COR-L47 (cell line): ENCODE results near the gene POLN.

ENCODE experiments used
- DNase-seq: peaks from one replicate; lab custom pipeline; 2025; lab: John Stamatoyannopoulos, UW

The POLN gene

GRCh38 chr4:2262145-2262943 lies 20.4 kb upstream of the POLN start:
- DNase-seq: peak; percentile 99

DNA sequence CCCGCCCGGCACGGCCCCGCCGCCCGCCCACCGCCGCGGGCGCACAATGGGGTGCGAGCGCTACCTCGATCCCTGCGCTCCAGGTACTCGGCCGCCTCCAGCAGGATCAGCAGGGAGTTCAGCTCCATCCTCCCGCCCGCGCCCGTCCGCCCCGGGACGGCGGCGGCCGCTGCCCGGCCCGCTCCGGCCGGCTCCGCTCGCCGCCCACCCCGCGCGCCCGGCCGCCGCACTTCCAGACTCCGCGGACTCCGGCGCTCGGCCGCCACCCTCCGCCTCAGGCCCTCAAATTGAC lies 19.9 kb upstream of the POLN start, which contains the start of gene MXD4:
Gene MXD4 (minus strand): TSS at position 257 of the 292 bp plus-strand sequence. CDS start 129 bp downstream, at position 128.
- no peak for DNase-seq

- peak; percentile 38 for DNase-seq
These were observed 19.4 kb upstream of the POLN start for GRCh38 chr4:2261110-2261852.

DNA sequence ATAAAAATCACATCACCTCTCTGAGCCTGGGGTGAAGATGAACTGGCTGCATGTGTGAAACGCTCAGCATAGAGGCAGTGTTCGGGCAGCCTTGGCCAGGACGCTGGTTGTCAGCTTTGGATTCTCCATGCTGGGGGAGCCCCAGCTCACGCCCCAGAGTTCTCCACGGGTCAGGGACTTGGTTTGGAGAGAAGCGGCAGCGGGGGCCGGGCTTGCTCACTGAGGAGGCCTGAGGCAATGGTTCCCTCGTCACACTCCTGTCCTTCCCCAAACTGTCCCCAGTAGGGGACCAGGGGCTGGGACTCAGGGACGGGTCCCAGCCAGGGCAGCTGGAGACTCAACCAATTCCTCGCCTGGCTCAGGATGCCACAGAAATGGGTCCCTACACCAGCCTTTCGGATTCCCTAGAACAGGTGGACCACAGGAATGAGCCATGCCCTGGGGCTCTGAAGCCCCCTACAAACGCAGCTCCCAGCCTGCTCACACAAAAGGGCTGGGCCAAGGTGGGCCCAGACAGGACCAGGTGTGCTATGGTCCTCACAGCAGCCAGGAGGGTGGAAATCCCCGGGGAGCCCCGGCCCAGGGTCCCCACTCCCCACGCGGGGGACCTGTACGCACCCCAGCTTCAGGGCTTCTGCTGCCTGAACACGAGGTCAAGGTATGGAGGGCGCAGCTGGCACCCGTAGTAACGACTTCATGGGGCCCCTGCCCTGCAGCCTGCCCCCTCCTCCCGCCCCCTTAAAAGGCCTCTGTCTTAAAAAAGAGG lies 18.6 kb upstream of the POLN start:
- DNase-seq: no peak

- no peak for DNase-seq
These were observed 17.8 kb upstream of the POLN start for GRCh38 chr4:2259541-2260343.

DNA sequence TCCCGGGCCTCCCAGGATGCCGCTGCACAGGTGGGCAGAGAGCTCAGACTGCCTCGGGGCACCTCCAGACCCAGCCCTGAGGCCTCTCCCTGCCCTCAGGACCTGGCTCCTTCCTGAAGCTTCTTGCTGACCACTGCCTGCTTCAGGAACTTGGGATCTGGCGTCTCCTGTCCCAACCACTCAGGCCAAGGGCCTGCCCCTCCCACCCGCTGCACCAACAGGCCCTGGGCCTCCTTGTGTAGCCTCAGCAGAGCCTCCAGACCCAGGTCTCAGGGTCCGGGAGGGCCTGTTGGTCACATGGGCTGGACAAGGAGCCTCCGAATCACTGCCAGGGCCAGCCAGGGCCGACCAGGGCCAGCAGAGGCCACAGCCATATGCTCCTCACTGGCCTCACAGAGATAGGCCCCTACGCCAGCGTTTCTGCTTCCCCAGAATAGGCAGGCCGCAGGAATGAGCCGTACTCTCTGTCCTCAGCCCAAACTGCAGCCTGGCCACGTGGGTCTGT lies 17.2 kb upstream of the POLN start:
- no peak for DNase-seq

GRCh38 chr4:2258091-2259035 lies 16.4 kb upstream of the POLN start:
- no peak for DNase-seq

DNA sequence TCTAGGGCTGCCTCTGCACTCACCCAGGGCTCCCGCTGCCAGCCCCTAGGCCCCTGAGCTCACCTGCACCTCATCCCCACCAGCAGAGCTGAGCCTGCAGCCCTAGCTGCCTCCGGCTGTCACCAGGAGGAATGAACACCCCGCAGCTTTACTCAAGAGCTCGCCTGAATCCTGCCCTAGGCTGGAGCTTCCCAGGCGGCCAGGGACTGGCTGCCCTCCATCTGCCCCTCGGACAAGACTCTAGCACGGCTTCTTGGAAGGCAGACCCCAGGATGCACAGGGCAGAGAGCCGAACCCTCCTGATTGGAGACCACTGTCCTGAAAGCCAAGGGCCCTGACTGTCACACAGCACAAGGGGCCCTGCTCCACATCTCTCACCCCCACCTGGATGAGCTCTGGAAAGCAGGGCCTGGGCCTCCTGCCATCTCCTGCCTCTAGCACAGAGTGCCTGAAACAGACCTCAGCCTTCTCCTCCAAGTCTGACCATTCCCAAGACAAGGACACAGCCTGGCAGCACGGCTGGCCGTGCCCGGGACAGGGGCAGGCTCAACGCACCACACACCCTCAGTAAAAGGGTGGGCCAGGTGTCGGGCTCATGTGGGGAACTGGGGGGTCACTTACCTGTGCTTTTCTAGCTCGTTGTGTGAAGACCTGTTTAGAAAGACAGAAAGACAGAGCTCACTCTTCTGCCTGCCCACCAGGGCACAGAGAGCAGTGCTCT lies 15.6 kb upstream of the POLN start:
- DNase-seq: no peak

DNA sequence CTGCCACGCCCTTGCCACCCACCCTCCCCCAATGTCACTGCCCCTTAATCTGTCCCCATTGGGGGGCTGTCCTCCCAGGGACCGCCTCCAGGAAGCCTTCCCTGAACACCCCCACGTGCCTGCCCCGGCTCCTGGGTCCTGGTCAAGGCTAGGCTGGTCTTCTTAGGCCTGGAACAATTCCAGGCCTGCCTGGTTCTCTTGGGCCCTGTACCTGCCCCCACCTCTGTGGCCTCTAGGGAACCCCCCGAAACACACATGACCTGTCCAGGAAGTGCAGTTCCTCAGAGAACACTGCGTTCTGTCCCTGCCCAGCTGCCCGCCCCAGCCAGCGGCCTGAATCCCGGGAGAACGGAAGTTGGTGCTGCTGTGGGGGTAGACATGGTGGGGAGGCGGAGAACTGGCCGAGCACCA lies 14.9 kb upstream of the POLN start:
- no peak for DNase-seq

GRCh38 chr4:2256156-2256731 lies 14.3 kb upstream of the POLN start:
- DNase-seq: no peak

- no peak for DNase-seq
These were observed 13.7 kb upstream of the POLN start for GRCh38 chr4:2255501-2256155.

- DNase-seq: no peak
These were observed 13.0 kb upstream of the POLN start for GRCh38 chr4:2254665-2255500.

GRCh38 chr4:2253160-2254084 lies 11.5 kb upstream of the POLN start:
- DNase-seq: no peak

- no peak for DNase-seq
These were observed 10.7 kb upstream of the POLN start for GRCh38 chr4:2252530-2253091.

DNA sequence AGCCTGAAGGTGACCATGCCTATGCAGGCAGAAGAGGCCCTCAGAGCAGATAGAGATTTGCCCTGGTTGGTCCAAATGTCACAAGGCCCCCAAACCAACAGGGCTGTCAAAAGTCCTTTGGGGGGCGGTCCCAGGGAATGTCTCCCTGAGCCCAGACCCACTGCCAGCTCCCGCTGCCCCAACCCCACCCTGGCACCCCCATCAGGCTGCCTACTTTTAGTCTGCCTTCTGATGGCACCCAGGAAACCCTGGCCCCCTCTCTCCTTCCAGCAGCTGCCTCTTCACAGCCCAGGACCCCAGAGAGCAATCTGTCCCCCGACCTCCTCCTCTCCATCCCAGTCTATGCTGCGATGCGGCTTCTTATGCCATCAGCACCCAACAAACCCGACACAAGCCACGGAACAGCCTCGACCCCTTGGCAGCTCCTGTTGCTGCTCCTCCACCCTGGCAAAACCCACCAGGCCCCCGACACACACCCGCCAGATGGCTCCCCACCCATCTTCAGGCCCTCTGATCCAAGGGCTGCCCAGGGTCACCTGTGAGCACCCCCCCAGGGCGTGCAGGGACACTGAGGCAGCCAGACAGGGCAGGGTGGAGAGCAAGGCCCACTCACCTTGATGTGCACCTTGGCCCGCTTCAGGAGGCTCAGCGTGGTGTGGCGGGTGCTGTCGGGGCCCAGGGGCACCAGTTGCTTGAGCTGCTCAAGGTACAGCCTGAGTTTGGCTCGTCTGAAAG lies 10.0 kb upstream of the POLN start:
- DNase-seq: no peak
